Measurements from ENCODE around the gene FUT7. TPM values are rescaled to one million over a fixed set of nuclear protein-coding genes. Genes with fewer than 3 reads are reported as not detected.
"Not testable (repeated sequence)": the region's sequence is repeated elsewhere in the genome, so short reads cannot be mapped to it uniquely, and the experiment has no call there.

Gene FUT7
- total and polyA plus RNA-seq, 11 donors: 0.15 to 0.48 (median 0.17) TPM; not detected in 8

DNA sequence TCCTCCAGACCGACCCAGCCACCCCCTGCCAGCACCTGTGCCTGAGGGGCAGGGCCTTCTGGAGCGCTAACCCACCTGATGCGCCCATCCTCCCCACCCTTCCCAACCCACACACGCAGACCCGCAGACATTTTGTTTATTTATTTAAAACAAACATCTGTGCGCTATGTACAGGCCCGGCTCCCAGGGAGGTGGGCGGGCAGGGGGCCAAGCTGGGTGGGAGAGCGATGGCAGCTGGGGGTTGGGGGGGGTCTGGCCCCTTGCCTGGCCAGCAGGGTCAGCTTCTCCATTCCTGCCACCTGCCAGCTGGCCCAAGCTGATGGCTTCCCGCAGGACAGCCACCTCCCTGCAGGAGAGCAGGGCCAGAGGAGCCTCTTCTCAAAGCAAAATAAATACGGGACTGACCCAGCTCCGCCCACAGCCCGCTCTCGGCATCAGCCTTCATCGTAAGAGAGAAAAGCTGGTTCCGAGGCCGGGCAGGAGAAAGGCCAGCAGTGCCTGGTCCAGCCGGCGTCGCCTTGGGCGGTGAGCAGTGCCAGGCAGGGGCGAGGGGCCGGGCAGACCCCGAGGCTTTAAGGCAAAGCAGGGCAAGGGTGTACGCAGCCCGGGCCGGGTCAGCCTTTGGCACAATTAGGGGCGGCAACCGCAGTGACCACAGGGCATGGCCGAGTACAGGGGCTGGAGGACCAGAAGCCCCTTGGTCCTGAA lies 24.6 kb downstream of the FUT7 start:
- 76 to 87% (median 85%) methylated on average over 25 to 30 of the region's 30 CpGs for WGBS, 4 donors
- H3K4me3 ChIP-seq: no peak overlapping the region
- DNase-seq: no peak
- peaks cover 0 to 7% (median 0%) of the 10 kb centered on the region in 12 donors for H3K4me1 ChIP-seq
- H3K36me3 ChIP-seq: peaks cover 0 to 34% (median 13%) of the 10 kb centered on the region in 9 donors
- TF ChIP-seq, protein P1, sequence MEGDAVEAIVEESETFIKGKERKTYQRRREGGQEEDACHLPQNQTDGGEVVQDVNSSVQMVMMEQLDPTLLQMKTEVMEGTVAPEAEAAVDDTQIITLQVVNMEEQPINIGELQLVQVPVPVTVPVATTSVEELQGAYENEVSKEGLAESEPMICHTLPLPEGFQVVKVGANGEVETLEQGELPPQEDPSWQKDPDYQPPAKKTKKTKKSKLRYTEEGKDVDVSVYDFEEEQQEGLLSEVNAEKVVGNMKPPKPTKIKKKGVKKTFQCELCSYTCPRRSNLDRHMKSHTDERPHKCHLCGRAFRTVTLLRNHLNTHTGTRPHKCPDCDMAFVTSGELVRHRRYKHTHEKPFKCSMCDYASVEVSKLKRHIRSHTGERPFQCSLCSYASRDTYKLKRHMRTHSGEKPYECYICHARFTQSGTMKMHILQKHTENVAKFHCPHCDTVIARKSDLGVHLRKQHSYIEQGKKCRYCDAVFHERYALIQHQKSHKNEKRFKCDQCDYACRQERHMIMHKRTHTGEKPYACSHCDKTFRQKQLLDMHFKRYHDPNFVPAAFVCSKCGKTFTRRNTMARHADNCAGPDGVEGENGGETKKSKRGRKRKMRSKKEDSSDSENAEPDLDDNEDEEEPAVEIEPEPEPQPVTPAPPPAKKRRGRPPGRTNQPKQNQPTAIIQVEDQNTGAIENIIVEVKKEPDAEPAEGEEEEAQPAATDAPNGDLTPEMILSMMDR (IDR thresholded peaks at IDR 0.05): no peak
- TF ChIP-seq POLR2A (IDR thresholded peaks at IDR 0.05): no peak
- intact Hi-C loops (cut with DNase I): no loop called here
- H3K27me3 ChIP-seq: no peaks in the 10 kb centered on the region
- H3K27ac ChIP-seq: no peak overlapping the region
- H3K9me3 ChIP-seq: peaks cover 0 to 6% (median 0%) of the 10 kb centered on the region in 12 donors
- peak in 1 of 4 donors; percentile 12 for ATAC-seq

DNA sequence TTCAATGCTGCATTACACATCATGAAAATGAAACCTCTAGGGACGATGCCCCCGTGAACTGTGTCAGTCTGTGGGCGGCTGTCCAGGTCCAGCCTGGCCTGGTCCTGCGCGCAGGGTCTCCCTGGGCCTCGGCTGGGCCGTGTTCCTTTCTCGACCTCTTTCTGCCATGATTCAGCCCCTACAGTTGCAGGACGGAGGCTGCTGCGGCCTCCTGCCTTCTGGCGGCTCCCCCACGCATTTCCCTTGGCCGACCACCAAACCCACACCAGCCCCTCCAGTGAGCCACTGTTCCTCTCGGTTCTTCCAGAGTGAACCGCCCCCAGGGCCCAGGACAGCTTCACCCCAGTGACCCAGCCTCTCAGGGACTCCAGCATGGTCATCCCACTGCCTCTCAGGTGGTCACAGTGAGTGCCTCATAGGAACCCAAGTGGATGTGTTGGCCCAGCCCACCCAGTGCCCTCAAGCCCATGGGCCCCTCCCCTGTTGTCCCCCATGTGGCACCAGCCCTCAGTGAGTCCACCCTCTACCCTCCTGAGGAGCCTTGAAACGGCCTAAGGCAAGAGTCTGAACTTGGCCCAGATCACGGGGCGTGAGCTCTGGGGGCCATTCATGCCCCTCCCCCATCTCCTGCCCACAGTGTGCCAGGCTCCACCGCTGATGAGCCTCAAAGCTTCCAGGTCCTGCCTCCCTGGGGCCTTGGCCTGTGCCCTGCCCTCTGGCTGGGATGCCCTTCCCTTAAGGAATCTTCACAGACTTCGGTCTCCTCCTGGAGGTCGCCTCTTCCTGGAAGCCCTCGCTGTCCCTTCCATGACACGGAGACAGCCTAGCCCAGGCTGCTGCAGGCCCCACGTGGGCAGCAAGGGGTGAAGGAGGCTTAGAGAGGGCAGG lies 25.5 kb downstream of the FUT7 start:
- Histone ChIP-seq H3K27ac (no peak overlapping the region), H3K36me3 (peaks cover 0 to 25% (median 10%) of the 10 kb centered on the region in 9 donors), H3K27me3 (no peaks in the 10 kb centered on the region), H3K4me1 (peaks cover 0 to 8% (median 0%) of the 10 kb centered on the region in 12 donors), H3K4me3 (no peak overlapping the region), H3K9me3 (peaks cover 0 to 6% (median 0%) of the 10 kb centered on the region in 12 donors)
- TF ChIP-seq, protein P1 (IDR thresholded peaks at IDR 0.05): no peak
- TF ChIP-seq POLR2A (IDR thresholded peaks at IDR 0.05): no peak
- peak in 3 of 4 donors; percentile 16 to 34 (median 32) for ATAC-seq
- WGBS, 4 donors: 65 to 76% (median 70%) methylated on average over 21 to 24 of the region's 24 CpGs
- intact Hi-C loops (cut with DNase I): no loop called here
- DNase-seq: no peak

DNA sequence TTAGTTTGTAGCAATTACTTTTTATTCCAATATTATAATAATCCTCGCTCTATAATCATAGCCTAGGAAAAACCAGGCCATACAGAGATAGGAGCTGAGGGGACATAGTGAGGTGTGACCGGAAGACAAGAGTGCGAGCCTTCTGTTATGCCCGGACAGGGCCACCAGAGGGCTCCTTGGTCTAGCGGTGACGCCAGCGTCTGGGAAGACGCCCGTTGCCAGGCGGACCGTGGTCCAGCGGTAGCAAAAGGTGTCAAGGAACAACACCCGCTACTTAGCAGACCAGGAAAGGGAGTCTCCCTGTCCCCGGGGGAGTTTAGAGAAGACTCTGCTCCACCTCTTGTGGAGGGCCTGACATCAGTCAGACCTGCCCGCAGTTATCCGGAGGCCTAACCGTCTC lies 27.6 kb downstream of the FUT7 start:
- TF ChIP-seq, protein P1 (IDR thresholded peaks at IDR 0.05): peak; percentile 8 to 48 (median 28)
- H3K4me3 ChIP-seq; DNase-seq; H3K9me3 ChIP-seq; H3K27me3 ChIP-seq; ATAC-seq; intact Hi-C loops (cut with DNase I); H3K27ac ChIP-seq: not testable (repeated sequence)
- Histone ChIP-seq H3K4me1 (peaks cover 0 to 28% (median 0%) of the 10 kb centered on the region in 12 donors), H3K36me3 (peaks cover 0 to 11% (median 0%) of the 10 kb centered on the region in 9 donors)
- WGBS, 4 donors: 34 to 47% (median 43%) methylated on average over 17 of the region's 17 CpGs

DNA sequence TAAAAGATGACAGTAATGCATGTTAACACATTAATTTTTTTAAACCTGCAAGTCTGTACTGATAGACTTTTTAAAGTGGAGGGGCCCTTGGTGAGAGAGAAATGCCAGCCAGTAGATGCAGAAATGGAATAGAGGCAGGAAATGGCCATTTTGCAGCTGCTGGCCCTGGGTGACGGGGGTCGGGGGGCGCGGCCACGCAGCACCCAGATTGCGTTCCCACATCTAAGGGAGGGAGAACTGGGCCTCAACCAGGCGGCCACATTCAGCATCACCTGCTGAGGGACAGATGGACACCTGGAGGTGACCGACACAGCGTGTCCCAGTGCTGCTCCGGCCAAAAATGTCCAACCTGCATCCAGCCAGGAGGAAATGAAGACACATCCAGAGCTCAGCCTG lies 29.2 kb downstream of the FUT7 start:
- TF ChIP-seq POLR2A (IDR thresholded peaks at IDR 0.05): no peak
- TF ChIP-seq, protein P1 (IDR thresholded peaks at IDR 0.05): no peak
- H3K4me3 ChIP-seq: no peak overlapping the region
- H3K27ac ChIP-seq: no peak overlapping the region
- intact Hi-C loops (cut with DNase I): no loop called here
- DNase-seq: no peak
- H3K9me3 ChIP-seq: peaks cover 0 to 6% (median 0%) of the 10 kb centered on the region in 12 donors
- peaks cover 0 to 44% (median 0%) of the 10 kb centered on the region in 12 donors for H3K4me1 ChIP-seq
- 84 to 90% (median 85%) methylated on average over 9 to 10 of the region's 10 CpGs for WGBS, 4 donors
- no peak for ATAC-seq
- H3K36me3 ChIP-seq: peaks cover 0 to 2% (median 0%) of the 10 kb centered on the region in 9 donors
- H3K27me3 ChIP-seq: peaks cover 0 to 5% (median 0%) of the 10 kb centered on the region in 9 donors
